Measurements from ENCODE around the gene CCDC77.
"Not testable (repeated sequence)": the region's sequence is repeated elsewhere in the genome, so short reads cannot be mapped to it uniquely, and the experiment has no call there.

Gene CCDC77

GRCh38 chr12:401235-402028 lies at the start of gene CCDC77:
Gene CCDC77 (plus strand): TSS chr12:401644. CDS start chr12:409384, 7,740 bp downstream.
- DNase-seq (ENCODE audit: low read depth in 1 of 2, low spot score in 1 of 2): peak; percentile 83 to 89

DNA sequence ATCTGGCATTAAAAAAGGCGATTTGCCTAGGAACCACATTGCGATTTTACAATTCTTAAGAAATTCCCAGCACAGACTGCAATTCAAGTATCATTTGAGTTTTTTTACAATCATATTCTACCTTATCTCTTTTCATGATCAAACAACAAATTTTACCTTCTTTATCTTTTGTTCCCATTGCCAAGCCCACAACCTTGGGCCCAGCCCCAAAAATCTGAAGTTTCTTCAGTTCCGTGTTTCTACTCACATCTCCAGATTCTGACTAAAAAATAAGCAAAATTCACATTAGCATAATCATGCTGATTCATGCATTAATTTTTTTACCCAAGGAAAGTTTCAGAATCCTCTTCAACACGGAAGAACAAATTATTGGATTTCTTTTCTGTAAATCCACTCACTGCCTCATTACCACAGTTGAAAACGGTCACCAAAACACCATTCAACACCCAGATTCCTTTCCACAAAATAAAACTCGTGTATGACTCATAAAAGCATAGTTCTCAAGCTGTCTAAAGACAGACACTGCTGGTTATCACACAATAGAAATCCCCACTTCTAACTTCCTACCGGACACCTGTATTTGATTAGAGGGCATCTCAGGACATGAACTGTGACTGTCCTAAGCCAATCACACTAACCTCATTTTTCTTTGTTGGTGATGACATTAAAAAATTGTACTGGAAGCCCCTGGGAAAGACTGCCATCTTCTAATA lies 45.0 kb upstream of the CCDC77 start:
- no peak for DNase-seq (ENCODE audit: low read depth in 1 of 2, low spot score in 1 of 2)

DNA sequence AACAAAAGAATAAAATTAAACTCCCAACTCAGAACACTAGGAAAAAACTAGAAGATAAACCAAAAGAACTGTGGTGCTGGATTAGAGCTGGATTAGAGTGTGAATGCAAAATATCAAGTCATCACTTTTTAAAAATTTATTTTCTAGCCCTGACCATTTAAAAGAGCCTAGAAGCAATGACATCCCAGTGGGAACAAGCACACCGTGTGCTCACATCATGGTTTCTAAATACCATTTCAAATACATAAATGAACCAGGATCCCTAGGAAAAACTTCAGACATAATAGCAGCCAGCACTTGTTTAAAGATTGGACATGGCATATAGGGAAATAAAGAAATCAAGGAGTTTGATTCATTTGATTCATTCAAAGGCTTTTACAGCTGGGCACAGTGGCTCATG lies 42.4 kb upstream of the CCDC77 start:
- DNase-seq (ENCODE audit: low read depth in 1 of 2, low spot score in 1 of 2): no peak

DNA sequence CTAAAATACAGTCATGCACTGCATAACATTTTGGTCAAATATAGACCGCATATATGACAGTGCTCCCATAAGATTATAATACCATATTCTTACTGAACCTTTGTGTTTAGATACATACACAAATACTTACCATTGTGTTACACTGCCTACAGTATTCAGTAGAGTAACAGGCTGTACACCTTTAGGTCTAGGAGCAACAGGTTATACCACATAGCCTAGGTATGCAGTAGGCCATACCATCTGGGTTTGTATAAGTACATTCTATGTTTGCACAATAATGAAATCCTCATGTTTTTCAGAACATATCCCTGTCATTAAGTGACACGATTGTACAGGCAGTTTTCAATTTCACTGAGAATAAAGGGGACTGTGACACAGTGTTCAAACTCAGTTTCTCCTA lies 34.6 kb upstream of the CCDC77 start:
- DNase-seq (ENCODE audit: low read depth in 1 of 2, low spot score in 1 of 2): no peak

DNA sequence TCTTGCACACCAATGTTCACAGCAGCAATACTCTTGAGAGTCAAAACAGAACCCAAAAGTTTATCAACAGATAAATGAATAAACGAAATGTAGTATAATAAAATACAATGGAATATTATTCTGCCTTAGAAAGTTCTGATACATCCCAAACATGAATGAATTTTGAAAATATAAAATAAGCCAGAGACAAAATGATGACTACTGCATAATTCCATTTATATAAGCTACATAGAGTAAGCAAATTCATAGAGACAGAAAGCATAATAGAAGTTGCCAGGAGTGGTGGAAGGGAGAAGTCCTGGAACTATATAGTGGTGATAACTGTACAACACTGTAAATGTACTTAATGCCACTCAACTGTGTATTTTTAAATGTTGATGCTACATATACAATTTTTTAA lies 33.5 kb upstream of the CCDC77 start:
- no peak for DNase-seq (ENCODE audit: low read depth in 1 of 2, low spot score in 1 of 2)

GRCh38 chr12:370739-371485 lies 30.5 kb upstream of the CCDC77 start:
- not testable (repeated sequence) for DNase-seq (ENCODE audit: low read depth in 1 of 2, low spot score in 1 of 2)

GRCh38 chr12:386651-387050 lies 14.8 kb upstream of the CCDC77 start:
- no peak for DNase-seq (ENCODE audit: low read depth in 1 of 2, low spot score in 1 of 2)

- DNase-seq (ENCODE audit: low read depth in 1 of 2, low spot score in 1 of 2): no peak
Measured at GRCh38 chr12:388012-388411, 13.4 kb upstream of the CCDC77 start.

DNA sequence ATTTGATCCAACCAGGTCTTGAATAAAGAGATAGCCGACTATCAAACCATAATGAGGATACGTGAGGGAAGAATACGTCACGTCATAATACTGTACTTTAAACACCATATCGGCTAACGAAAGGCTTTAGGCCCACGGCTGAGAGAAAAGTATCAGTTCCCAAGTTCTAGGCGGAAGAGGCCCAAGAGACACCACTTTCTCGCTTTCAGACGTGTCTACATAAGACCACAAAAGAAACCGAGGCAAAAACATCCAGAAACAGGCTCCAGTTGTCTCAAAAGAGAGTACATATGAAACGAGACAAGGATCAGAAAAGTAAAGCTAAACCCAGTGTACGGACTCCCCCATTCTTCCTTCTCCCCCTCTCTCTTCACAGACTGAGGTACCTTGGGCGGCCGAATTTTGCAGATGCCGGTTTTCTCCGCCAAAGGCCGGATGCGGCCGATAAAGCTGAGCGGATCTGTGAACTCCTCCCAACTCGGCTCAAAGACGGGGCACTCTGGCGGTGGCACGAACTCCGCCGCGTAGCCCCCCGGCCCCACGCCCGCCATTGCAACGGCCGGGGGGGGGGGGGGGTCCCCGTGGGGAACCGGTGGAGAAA lies 12.8 kb upstream of the CCDC77 start:
- DNase-seq (ENCODE audit: low read depth in 1 of 2, low spot score in 1 of 2): peak; percentile 19 to 24

DNA sequence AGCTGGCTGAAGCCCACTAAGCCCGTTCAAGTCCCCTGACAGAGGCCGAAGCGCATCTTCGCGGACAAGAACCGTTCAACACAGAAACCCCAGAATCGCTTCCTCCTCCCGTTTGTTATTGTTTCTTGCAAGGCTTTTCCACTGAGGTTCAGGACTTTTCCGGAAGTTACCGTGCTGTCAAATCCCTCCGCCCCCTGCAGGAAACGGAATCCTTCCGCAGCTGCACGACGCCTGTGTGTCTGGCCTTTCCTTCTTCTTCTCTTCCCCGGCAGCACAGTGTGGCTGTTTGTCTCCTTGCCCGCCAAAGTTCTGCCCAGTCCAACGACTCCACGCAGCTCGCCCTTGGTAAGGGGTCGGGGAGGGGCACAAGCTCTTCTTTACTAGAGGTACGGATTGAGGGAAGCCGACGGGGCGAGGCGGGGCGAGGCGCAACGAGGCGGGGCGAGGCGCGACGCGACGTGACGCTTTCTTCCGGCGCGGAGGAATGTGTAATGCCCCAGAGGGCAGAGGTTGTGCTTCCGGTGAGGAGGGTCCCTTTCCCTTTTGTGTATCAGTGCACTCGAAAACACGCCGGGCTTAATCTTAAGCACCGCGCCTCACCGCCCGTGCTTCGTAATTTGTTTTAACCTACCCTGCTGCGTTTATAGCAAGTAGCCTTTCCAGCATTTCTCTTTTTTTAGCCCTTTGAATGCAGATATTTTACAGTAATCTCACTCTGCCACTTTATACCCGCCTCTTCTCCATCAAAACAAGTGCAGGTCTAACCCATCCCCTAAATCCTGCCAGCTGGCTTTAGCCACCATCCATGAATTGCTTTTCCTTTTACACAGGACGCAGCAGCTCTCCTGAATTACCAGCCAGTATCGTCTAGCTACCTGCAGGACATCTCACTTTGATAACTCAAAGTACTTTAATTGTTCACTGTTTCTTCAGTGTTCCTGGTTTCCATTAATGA lies 12.0 kb upstream of the CCDC77 start, which contains the start of gene KDM5A:
KDM5A (minus strand) TSS at position 179 of the 955 bp plus-strand sequence. CDS start 229 bp downstream, outside the sequence.
- peak; percentile 79 to 89 for DNase-seq (ENCODE audit: low read depth in 1 of 2, low spot score in 1 of 2)

GRCh38 chr12:400828-401227 lies 616 bp upstream of the CCDC77 start:
- DNase-seq (ENCODE audit: low read depth in 1 of 2, low spot score in 1 of 2): no peak

DNA sequence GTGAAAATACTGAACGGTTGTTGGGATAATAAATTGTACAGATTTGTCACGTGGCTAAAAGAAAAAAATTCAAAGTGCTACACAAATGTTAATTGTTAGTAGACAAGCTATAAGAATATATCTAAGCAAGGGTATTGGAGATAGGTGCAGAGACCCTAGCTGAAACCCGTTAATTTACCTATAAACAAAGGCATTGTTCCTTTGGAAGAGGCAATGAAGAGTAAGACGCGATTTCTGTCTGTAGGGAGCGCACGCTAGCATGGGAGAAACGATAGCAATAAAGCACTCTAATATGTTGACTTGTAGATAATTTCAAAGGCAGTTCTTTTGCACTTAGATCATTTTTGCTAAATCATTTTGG lies 565 bp downstream of the CCDC77 start:
- no peak for DNase-seq (ENCODE audit: low read depth in 1 of 2, low spot score in 1 of 2)

DNA sequence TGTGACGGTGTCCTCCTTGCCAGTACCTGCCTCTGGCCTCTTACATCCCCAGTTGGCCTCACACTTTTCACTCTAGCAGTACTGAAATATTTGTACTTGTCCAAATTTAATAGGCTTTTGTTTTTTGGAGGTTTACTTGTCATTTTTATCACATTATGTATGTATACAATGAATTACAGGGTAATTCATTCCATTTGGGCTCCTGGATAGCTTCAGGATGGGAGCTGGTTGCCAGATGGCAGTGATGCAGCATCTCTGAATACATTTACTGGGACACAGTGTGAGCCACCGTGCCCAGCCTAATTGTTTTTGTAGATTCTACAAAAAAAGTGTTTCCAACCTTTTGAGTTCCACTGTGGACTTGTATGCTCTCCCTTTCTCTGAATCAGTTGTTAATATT lies 13.4 kb downstream of the CCDC77 start:
- DNase-seq (ENCODE audit: low read depth in 1 of 2, low spot score in 1 of 2): no peak

GRCh38 chr12:418432-418831 lies 17.0 kb downstream of the CCDC77 start:
- no peak for DNase-seq (ENCODE audit: low read depth in 1 of 2, low spot score in 1 of 2)

DNA sequence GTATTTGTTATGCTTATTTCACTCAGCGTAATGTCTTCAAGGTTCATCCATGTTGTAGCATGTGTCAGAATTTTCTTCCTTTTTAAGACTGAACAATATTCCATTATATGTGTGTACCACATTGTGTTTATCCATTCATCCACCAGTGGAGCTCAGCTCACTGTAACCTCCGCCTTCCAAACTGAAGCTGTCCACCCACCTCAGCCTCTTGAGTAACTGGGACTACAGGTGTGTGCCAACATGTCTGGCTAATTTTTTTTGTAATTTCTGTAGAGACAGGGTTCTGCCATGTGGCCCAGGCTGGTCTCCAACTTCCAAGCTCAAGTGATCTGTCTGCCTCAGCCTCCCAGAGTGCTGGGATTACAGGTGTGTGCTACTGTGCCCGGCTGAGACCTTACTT lies 21.1 kb downstream of the CCDC77 start:
- DNase-seq (ENCODE audit: low read depth in 1 of 2, low spot score in 1 of 2): no peak

DNA sequence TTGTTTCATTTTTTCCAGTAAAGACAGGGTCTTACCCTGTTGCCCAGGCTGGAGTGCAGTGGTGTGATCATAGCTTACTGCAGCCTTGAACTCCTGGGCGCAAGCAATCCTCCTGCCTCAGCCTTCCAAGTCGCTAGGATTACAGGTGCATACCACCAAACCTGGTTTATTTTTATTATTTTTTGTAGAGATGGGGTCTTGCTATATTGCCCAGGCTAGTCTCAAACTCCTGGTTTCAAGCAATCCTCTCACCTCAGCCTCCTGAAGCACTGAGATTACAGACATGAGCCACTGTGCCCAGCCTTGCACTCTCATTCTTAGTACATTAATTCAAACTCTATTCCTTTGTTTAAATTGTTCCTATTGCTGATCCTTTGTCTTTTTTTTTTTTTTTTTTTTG lies 34.3 kb downstream of the CCDC77 start:
- DNase-seq (ENCODE audit: low read depth in 1 of 2, low spot score in 1 of 2): not testable (repeated sequence)

DNA sequence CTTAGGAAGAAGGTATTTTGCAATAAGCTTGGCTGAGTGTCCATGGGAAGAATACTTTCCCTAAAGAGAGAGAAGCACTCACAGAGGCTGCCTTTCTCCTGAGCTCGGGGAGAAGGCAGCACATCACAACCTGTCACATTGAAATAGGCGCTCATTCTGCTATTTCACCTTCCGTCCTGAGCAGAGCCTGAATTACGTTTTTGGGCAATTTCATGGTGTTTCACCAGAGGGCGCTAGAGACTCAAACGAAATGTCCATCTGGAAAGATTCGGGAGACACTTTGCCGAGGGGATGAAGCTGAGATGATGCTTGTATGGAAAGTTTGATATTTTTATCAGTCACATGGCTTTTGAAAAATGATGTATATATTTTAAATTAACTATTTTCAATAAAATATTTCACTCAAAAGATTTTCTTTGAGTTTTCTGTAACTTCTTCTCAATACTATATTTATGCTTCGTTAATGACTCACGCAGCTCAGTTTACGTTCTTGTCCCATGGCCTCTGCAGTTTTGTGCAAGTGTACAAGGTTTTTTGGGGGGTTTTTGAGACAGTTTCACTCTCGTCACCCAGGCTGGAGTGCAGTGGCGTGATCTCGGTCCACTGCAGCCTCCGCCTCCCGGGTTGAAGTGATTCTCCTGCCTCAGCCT lies 40.9 kb downstream of the CCDC77 start:
- DNase-seq (ENCODE audit: low read depth in 1 of 2, low spot score in 1 of 2): no peak

GRCh38 chr12:447141-447540 lies 45.7 kb downstream of the CCDC77 start:
- no peak for DNase-seq (ENCODE audit: low read depth in 1 of 2, low spot score in 1 of 2)

GRCh38 chr12:449203-449602 lies 47.8 kb downstream of the CCDC77 start:
- DNase-seq (ENCODE audit: low read depth in 1 of 2, low spot score in 1 of 2): no peak

GRCh38 chr12:450438-450837 lies 49.0 kb downstream of the CCDC77 start:
- DNase-seq (ENCODE audit: low read depth in 1 of 2, low spot score in 1 of 2): no peak

All from activated T-helper 1 cell treated with anti-CD3 and anti-CD28 coated beads, Interleukin-2, amount 50 U/mL, for 16 hours (primary cell).